PC-3 (cell line): Measurements from ENCODE around the gene ZNF778. TPM values are rescaled to one million over a fixed set of nuclear protein-coding genes. Genes with fewer than 3 reads are reported as not detected.
A peak's percentile ranks its signal among the peaks of the same experiment; 100 is the strongest.
"Not testable (repeated sequence)": the region's sequence is repeated elsewhere in the genome, so short reads cannot be mapped to it uniquely, and the experiment has no call there.

ENCODE experiments used
- ATAC-seq: fragments of 200-7000 bp; cut with Tn5 transposase; 2 replicates; pipeline ENCODE4 v1.9.1; 2020; ENCODE audit warnings: mild to moderate bottlenecking, moderate library complexity
- BruUV-seq: library from RNA; stranded (reverse); fragments of 400-500 nt; replicated peaks from 2 replicates; lab custom pipeline; 2021; lab: Mats Ljungman, UMichigan
- CTCF ChIA-PET: fragments of 300-600 bp; sonication (Branson Sonifier 250); formaldehyde crosslinking; loops from one replicate; lab custom pipeline; 2022; ENCODE audit warnings: antibody characterized with exemption; lab: Charles Lee
- POLR2A ChIA-PET: fragments of 300-600 bp; sonication (Branson Sonifier 250); formaldehyde crosslinking; loops from one replicate; lab custom pipeline; 2022; ENCODE audit warnings: antibody characterized with exemption; ENCODE audit not compliant: unreplicated experiment; lab: Charles Lee
- DNase-seq: peaks from one replicate; pipeline ENCODE4 v3.0.0-alpha.2; 2015
- H2AFZ ChIP-seq: fragments of 300-600 bp; sonication (generic); 2 replicates; pipeline ENCODE4 v1.6.0; 2016; ENCODE audit warnings: antibody characterized with exemption, low read length
- H3F3A ChIP-seq: fragments of 300-600 bp; sonication (generic); one replicate; pipeline ENCODE4 v1.6.0; 2017; ENCODE audit warnings: antibody characterized with exemption, low read length, control low read depth, mild to moderate bottlenecking; ENCODE audit not compliant: unreplicated experiment
- H3K27ac ChIP-seq: fragments of 300-600 bp; sonication (generic); 2 replicates; pipeline ENCODE4 v1.5.1; 2016; ENCODE audit warnings: mild to moderate bottlenecking, low read length
- H3K27me3 ChIP-seq: fragments of 300-600 bp; sonication (generic); 2 replicates; pipeline ENCODE4 v1.6.1; 2016; ENCODE audit warnings: low read length, mixed read lengths
- H3K36me3 ChIP-seq: fragments of 300-600 bp; sonication (generic); 2 replicates; pipeline ENCODE4 v1.6.1; 2016; ENCODE audit warnings: low read depth, mixed run types, low read length, mixed read lengths
- H3K4me1 ChIP-seq: fragments of 300-600 bp; sonication (generic); 2 replicates; pipeline ENCODE4 v1.5.1; 2016; ENCODE audit warnings: low read length; ENCODE audit not compliant: insufficient read depth
- H3K4me2 ChIP-seq: fragments of 300-600 bp; sonication (generic); 2 replicates; pipeline ENCODE4 v1.6.0; 2016; ENCODE audit warnings: low read length
- H3K4me3 ChIP-seq: fragments of 300-600 bp; sonication (generic); 2 replicates; pipeline ENCODE4 v1.5.1; 2016; ENCODE audit warnings: mild to moderate bottlenecking, low read length, mixed read lengths
- H3K79me2 ChIP-seq: fragments of 300-600 bp; sonication (generic); 2 replicates; pipeline ENCODE4 v1.6.1; 2017; ENCODE audit warnings: low read length, mixed read lengths
- H3K9ac ChIP-seq: fragments of 300-600 bp; sonication (generic); 2 replicates; pipeline ENCODE4 v1.6.0; 2016; ENCODE audit warnings: mild to moderate bottlenecking, low read length
- H3K9me2 ChIP-seq: fragments of 300-600 bp; sonication (generic); replicated peaks from 2 replicates; pipeline ENCODE4 v1.6.1; 2016; ENCODE audit warnings: mixed run types, low read length, mixed read lengths
- H3K9me3 ChIP-seq: fragments of 300-600 bp; sonication (generic); 2 replicates; pipeline ENCODE4 v1.6.1; 2016; ENCODE audit warnings: low read length, mixed read lengths
- H4K20me1 ChIP-seq: fragments of 300-600 bp; sonication (generic); 2 replicates; pipeline ENCODE4 v1.6.1; 2016; ENCODE audit warnings: low read length, mixed read lengths
- CTCF ChIP-seq: fragments of 300-600 bp; sonication (generic); conservative IDR thresholded peaks from 2 replicates; pipeline ENCODE4 v1.5.1; 2017; ENCODE audit warnings: antibody characterized with exemption, low read depth, mild to moderate bottlenecking, low read length
- EZH2 ChIP-seq: fragments of 300-600 bp; sonication (generic); IDR thresholded peaks from one replicate; pipeline ENCODE4 v1.6.1; 2017; ENCODE audit warnings: antibody characterized with exemption, mild to moderate bottlenecking, low read length; ENCODE audit not compliant: unreplicated experiment
- EZH2phosphoT487 ChIP-seq: fragments of 300-600 bp; sonication (generic); IDR thresholded peaks from 2 replicates; pipeline ENCODE4 v1.6.1; 2018; ENCODE audit warnings: mild to moderate bottlenecking, antibody characterized with exemption, low read length, borderline replicate concordance
- intact Hi-C: fragments of 100-400 bp; cut with micrococcal nuclease; formaldehyde crosslinking; loops from 2 replicates; pipeline ENCODE4 v1.9.0; 2023
- total RNA-seq: library from RNA; depleted of rRNA; stranded (reverse); fragments of >200 nt; gene quantifications from 2 replicates; pipeline ENCODE4 v1.2.3, GENCODE V29; 2014

Gene ZNF778
- total RNA-seq, 1 experiment from 2014 or later = 15.3 TPM

GRCh38 chr16:89257281-89257731 is 39.8 kb downstream of the ZNF778 start:
- H3K27ac ChIP-seq = peak overlapping the region; percentile 52
- no peaks in the 10 kb centered on the region for H3K9me3 ChIP-seq
- peak overlapping the region; percentile 73 for H3K9ac ChIP-seq
- H3K4me1 ChIP-seq = peaks cover 14% of the 10 kb centered on the region
- intact Hi-C loops = no loop called here
- ChIA-PET CTCF (interaction anchor here (0.6 kb wide), 1 partner anchor 10 kb away, joined by 4 read pairs; no protein-coding TSS in a partner anchor), POLR2A (no interaction called here)
- TF ChIP-seq CTCF = no peak
- TF ChIP-seq EZH2phosphoT487 = no peak
- no peak for TF ChIP-seq EZH2
- H3K9me2 ChIP-seq = no peaks in the 10 kb centered on the region
- H4K20me1 ChIP-seq = no peaks in the 10 kb centered on the region
- peaks cover 9% of the 10 kb centered on the region; the same call in 1 of the 2 replicates for H3K79me2 ChIP-seq
- BruUV-seq = no TSS peak
- no peaks in the 10 kb centered on the region for H3K27me3 ChIP-seq
- H3K36me3 ChIP-seq = no peaks in the 10 kb centered on the region
- peak overlapping the region; percentile 70 for H3K4me3 ChIP-seq
- peak overlapping the region; percentile 95 for H2AFZ ChIP-seq
- DNase-seq = peak; percentile 16
- H3F3A ChIP-seq = no peaks in the 10 kb centered on the region
- H3K4me2 ChIP-seq = peak overlapping the region; percentile 95
- ATAC-seq = peak; percentile 65

- TF ChIP-seq CTCF = peak; percentile 33; the same call in 1 of the 2 replicates
- no peak for TF ChIP-seq EZH2
- Histone ChIP-seq H3K79me2 (peaks cover 9% of the 10 kb centered on the region; the same call in 1 of the 2 replicates), H3K9ac (peak overlapping the region; percentile 73), H3K27me3 (no peaks in the 10 kb centered on the region), H3F3A (no peaks in the 10 kb centered on the region), H3K27ac (no peak overlapping the region), H4K20me1 (no peaks in the 10 kb centered on the region), H3K4me3 (peak overlapping the region; percentile 70), H3K9me3 (no peaks in the 10 kb centered on the region), H2AFZ (no peak overlapping the region), H3K4me2 (peak overlapping the region; percentile 95), H3K9me2 (no peaks in the 10 kb centered on the region), H3K36me3 (no peaks in the 10 kb centered on the region), H3K4me1 (peaks cover 14% of the 10 kb centered on the region)
- DNase-seq (peak; percentile 43), ATAC-seq (peak; percentile 39; the same call in 1 of the 2 replicates)
- TSS peak; percentile 61 for BruUV-seq
- ChIA-PET CTCF (interaction anchor here (0.6 kb wide), 1 partner anchor 10 kb away, joined by 4 read pairs; no protein-coding TSS in a partner anchor), POLR2A (no interaction called here)
- intact Hi-C loops = no loop called here
Observed at GRCh38 chr16:89257757-89258465, 40.4 kb downstream of the ZNF778 start.

- peaks cover 14% of the 10 kb centered on the region for H3K4me1 ChIP-seq
- CTCF ChIA-PET, intact Hi-C loops, POLR2A ChIA-PET, H4K20me1 ChIP-seq, ATAC-seq, H3K27me3 ChIP-seq, H3K9ac ChIP-seq, H3K79me2 ChIP-seq, DNase-seq, H3K4me2 ChIP-seq, H3K9me3 ChIP-seq, H3F3A ChIP-seq, H3K9me2 ChIP-seq, H3K27ac ChIP-seq, H3K4me3 ChIP-seq, H2AFZ ChIP-seq, BruUV-seq, H3K36me3 ChIP-seq: not testable (repeated sequence)
Observed at GRCh38 chr16:89259901-89260300, 42.4 kb downstream of the ZNF778 start.
